ENCODE results near the gene LRRC9.
"Not testable (repeated sequence)": the region's sequence is repeated elsewhere in the genome, so short reads cannot be mapped to it uniquely, and the experiment has no call there.

LRRC9 gene

DNA sequence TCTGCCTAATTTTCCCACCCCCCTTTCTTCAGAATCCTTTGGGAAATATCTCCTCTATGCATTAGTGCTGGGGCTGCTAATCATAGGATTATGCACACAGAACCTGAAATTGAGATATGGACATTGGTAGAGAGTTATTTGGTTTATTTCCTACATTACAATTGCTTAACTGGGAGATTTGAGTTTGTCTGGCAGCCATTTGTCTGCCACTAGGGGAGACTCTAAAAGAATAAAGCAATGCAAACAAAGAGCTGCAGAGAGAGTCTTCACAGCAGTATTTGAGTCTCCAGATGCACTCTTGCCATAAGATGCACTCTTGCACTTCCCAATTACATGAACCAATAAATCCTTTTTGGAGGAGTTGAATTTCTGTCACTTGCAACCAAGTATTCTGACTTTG, 159.8 kb downstream of the LRRC9 start:
- DNase-seq = no peak

DNA sequence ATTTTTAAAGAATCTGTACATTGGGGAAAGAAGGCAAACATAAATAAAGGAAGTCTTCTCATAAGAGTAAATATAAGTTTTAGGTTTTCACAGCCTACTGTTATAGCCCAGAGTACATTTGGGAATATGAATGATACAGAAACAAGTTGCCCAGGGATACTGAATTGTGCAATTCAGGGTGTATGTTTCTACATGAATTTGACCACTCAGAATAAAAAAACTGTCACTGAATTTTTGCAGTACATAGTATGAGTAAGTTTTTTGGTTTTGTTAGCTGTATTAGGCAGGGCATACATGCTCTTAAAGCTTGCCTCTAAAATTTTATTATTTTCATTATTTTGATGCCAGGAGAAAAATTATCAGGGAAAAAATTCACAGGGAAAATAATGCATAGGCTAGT, 165.1 kb downstream of the LRRC9 start:
- peak; percentile 4 for DNase-seq

DNA sequence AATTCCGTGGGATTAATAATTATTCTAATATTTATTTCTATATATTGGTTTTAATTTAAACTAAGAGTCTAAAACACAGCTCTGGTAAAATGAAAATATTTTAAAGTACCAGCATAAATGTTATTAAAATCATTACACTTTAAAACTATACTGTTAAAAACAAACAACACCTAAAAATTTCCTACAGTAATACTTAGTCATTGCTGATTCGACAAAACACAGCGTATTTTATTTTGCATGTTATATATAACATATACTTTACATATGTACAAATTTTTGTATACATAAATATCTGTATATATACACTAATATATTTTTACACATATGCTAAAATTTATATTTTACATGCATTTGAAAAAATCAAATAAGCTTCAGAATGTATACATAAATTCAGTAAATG, 165.7 kb downstream of the LRRC9 start:
- DNase-seq = no peak

GRCh38 chr14:60087668-60088067, 167.7 kb downstream of the LRRC9 start:
- no peak for DNase-seq

- no peak for DNase-seq
These were observed 169.3 kb downstream of the LRRC9 start for GRCh38 chr14:60089221-60089620.

DNA sequence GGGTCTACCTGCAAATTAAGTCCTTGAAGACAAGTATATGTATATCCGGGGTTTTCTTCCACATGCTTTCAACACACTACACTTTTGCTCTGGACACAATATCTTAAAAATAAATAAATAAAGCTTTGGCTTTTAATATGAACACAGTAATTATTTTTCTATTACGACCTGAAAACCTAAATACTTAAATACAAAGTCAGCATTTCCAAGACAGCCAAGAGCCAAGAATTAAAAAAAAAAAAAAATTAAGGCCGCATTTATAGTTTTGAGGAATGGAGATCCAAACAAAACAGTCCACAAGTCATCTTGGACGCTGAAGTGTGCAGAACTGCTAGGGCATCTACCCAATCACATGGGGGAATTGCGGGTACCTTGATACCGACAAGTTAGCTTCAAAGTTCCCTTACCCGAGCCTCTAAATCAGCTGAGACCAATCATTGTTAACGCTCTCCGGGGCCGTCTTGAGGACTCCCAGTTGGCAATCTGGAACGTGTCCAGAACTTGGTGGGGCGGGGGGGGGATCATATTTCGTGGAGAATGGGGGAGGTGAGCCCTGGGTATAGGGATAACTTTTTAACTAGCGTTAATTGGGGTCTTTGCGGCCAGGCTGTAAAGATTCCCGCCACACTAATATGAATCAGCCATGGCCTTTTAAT, 171.0 kb downstream of the LRRC9 start:
- DNase-seq = peak; percentile 81

- DNase-seq = peak; percentile 99
These were observed 171.9 kb downstream of the LRRC9 start, which contains the start of gene PCNX4 for GRCh38 chr14:60091550-60092525. TSS of gene PCNX4 (plus strand) at chr14:60091923. CDS start at chr14:60107639, 15,716 bp downstream.

DNA sequence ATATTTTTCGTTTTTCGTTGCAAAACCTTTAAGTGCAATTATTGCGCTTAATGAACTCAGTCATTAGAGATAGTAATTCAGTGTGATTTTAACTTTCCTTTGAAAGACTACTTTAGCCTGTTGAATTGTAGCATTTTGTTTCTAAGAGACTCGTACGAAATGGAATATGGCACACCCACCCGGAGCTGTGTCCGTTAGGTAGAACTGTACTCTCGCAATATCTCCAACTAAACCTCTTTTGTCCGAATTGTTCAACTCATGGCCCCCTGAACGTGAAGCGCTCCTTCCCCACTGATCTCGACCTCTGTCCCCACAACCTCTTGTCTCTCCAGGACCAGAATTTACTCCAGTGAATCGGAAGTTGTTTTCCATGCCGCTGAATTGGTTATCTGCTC, 172.6 kb downstream of the LRRC9 start:
- peak; percentile 49 for DNase-seq

DNA sequence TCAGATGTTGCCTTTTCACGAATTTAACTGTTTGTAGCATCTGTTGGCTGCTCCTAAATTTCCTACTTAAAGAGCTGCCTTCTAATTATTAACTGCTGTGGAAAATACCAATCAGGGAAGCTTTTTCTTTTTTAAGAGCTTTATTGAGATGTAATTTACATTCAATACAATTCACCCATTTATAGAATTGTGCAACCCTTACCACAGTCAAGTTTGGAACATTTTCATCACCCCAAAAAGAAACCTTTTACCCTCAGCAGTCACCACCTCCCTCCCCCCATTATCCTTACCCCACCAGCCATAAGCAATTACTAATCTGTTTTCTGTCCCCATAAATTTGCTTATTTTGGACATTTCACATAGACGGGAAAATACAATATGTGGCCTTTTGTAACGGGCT, 173.1 kb downstream of the LRRC9 start:
- DNase-seq = no peak

GRCh38 chr14:60093606-60094005, 173.7 kb downstream of the LRRC9 start:
- peak; percentile 2 for DNase-seq

GRCh38 chr14:60094306-60094897, 174.5 kb downstream of the LRRC9 start:
- DNase-seq = peak; percentile 79

GRCh38 chr14:60095231-60095630, 175.3 kb downstream of the LRRC9 start:
- no peak for DNase-seq

- peak; percentile 76 for DNase-seq
These were observed 176.0 kb downstream of the LRRC9 start for GRCh38 chr14:60095781-60096450.

GRCh38 chr14:60097974-60098373, 178.0 kb downstream of the LRRC9 start:
- no peak for DNase-seq

GRCh38 chr14:60099855-60100254, 179.9 kb downstream of the LRRC9 start:
- DNase-seq = not testable (repeated sequence)

DNA sequence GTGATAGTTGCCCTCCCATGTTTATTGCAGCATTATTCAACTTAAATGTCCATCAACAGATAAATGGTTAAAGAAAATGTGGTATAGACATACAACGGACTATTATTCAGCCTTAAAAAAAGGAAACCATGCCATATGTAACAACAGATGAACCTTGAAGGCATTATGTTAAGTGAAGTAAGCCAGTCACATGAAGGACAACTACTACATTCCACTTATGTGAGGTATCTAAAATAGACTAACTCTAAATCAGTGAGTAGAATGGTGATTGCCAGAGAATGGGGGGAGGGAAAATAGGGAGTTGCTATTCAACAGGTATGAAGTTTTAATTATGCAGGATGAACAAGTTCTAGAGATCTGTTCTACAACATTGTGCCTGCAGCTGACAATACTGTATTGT, 181.8 kb downstream of the LRRC9 start:
- DNase-seq = peak; percentile 29

DNA sequence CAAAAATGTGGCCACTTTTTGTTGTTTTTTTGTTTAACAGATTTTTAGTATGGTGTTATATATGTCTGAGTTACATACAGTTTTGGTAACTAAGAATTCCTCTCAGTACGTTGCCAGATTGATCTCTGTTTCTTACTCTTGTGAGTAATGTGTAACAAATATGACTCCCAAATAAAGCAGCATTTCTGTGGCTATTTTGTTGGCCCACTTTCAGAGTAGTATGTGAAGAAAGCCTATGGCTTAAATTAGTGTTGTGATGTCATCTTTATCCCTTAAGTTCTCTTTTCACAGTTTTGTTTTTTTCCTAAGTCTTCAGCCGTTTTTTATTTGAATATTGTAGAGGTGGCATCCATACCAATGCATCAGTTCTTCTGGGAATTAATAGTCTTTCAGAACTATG, 182.4 kb downstream of the LRRC9 start:
- DNase-seq = peak; percentile 94

DNA sequence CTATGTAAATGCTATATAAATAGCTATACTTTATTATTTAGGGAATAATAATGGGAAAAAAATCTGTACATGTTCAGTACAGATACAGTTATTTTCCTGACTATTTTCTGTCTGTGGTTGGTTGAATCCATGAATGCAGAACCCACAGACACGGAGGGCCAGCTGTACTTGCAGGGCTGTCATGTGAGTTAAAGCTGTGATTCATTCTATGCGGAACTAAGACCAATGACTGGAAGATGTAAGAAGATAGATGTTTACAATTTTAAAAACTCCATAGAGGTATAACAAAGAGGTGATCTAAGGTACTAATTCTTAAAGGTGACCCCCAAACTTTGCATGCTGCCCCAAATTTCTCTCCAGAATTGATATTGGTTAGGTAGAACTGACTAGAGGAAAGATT, 186.4 kb downstream of the LRRC9 start:
- peak; percentile 57 for DNase-seq

GRCh38 chr14:60107477-60107876, 187.5 kb downstream of the LRRC9 start:
- no peak for DNase-seq

DNA sequence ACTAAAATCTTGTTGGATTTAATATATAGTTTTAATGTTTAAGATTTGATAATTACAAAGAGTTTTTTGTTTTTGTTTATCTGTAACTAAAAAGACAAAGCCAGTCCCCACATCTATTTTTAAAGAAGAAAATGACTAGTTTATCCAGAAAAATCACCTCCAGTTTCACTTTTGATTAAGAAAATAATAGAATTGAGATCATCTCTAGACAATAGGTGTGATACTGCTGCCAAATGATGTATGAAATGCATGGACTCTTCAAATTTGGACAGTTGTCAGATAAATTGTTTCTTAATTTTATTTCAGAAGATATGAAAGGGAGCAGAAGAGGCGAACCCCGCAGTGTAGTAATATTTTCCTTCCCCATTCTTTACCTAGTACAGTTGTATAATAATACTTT, 191.8 kb downstream of the LRRC9 start:
- no peak for DNase-seq

All from fibroblast of skin of right biceps (primary cell).